HG03378 (cell line): ENCODE measurements around the gene FTSJ3.
A peak's percentile ranks its signal among the peaks of the same experiment; 100 is the strongest.
"Not testable (repeated sequence)": the region's sequence is repeated elsewhere in the genome, so short reads cannot be mapped to it uniquely, and the experiment has no call there.

Experiments used
- ATAC-seq: cut with Tn5 transposase; IDR thresholded peaks from one replicate; pipeline ENCODE4 v1.9.1; 2021; ENCODE audit warnings: mild to moderate bottlenecking, moderate library complexity; ENCODE audit not compliant: unreplicated experiment

The FTSJ3 gene

GRCh38 chr17:63827002-63827800, at the start of gene FTSJ3, which contains the start of gene PSMC5:
Gene FTSJ3 (minus strand): TSS chr17:63827663. CDS start chr17:63826902, 761 bp downstream.
Gene PSMC5 (plus strand): TSS chr17:63827431. CDS start chr17:63827491, 60 bp downstream.
- peak; percentile 66 for ATAC-seq

GRCh38 chr17:63874693-63875092, 47.2 kb upstream of the FTSJ3 start:
- ATAC-seq = not testable (repeated sequence)

- ATAC-seq = not testable (repeated sequence)
These were observed 46.7 kb upstream of the FTSJ3 start for GRCh38 chr17:63874061-63874626.

GRCh38 chr17:63873577-63873976, 46.1 kb upstream of the FTSJ3 start, which contains the start of gene CSH2:
Gene CSH2 (minus strand): TSS chr17:63873677. CDS start chr17:63873614, 63 bp downstream.
- not testable (repeated sequence) for ATAC-seq

- not testable (repeated sequence) for ATAC-seq
These were observed 44.3 kb upstream of the FTSJ3 start for GRCh38 chr17:63871646-63872365.

GRCh38 chr17:63870292-63870665, 42.8 kb upstream of the FTSJ3 start:
- not testable (repeated sequence) for ATAC-seq

- not testable (repeated sequence) for ATAC-seq
These were observed 42.2 kb upstream of the FTSJ3 start for GRCh38 chr17:63869491-63870291.

- not testable (repeated sequence) for ATAC-seq
These were observed 39.2 kb upstream of the FTSJ3 start for GRCh38 chr17:63866625-63867024.

GRCh38 chr17:63859257-63859656, 31.8 kb upstream of the FTSJ3 start:
- no peak for ATAC-seq

GRCh38 chr17:63856425-63856824, 29.0 kb upstream of the FTSJ3 start:
- not testable (repeated sequence) for ATAC-seq

GRCh38 chr17:63855185-63855584, 27.7 kb upstream of the FTSJ3 start:
- ATAC-seq = no peak

- no peak for ATAC-seq
These were observed 27.2 kb upstream of the FTSJ3 start for GRCh38 chr17:63854709-63855108.

GRCh38 chr17:63853260-63853659, 25.8 kb upstream of the FTSJ3 start:
- ATAC-seq = no peak

- ATAC-seq = no peak
These were observed 22.9 kb upstream of the FTSJ3 start for GRCh38 chr17:63850401-63850800.

- peak; percentile 67 for ATAC-seq
These were observed 21.6 kb upstream of the FTSJ3 start for GRCh38 chr17:63848834-63849689.

GRCh38 chr17:63847525-63848249, 20.2 kb upstream of the FTSJ3 start:
- ATAC-seq = no peak

- ATAC-seq = no peak
These were observed 18.0 kb upstream of the FTSJ3 start for GRCh38 chr17:63845509-63845908.

GRCh38 chr17:63843910-63844677, 16.6 kb upstream of the FTSJ3 start:
- no peak for ATAC-seq
